HG03354 (cell line): ENCODE results near the gene GALNT14.

ENCODE experiments used
- ATAC-seq: cut with Tn5 transposase; IDR thresholded peaks from one replicate; pipeline ENCODE4 v1.9.1; 2021; ENCODE audit warnings: mild to moderate bottlenecking; ENCODE audit not compliant: unreplicated experiment, poor library complexity, severe bottlenecking

GALNT14 gene

DNA sequence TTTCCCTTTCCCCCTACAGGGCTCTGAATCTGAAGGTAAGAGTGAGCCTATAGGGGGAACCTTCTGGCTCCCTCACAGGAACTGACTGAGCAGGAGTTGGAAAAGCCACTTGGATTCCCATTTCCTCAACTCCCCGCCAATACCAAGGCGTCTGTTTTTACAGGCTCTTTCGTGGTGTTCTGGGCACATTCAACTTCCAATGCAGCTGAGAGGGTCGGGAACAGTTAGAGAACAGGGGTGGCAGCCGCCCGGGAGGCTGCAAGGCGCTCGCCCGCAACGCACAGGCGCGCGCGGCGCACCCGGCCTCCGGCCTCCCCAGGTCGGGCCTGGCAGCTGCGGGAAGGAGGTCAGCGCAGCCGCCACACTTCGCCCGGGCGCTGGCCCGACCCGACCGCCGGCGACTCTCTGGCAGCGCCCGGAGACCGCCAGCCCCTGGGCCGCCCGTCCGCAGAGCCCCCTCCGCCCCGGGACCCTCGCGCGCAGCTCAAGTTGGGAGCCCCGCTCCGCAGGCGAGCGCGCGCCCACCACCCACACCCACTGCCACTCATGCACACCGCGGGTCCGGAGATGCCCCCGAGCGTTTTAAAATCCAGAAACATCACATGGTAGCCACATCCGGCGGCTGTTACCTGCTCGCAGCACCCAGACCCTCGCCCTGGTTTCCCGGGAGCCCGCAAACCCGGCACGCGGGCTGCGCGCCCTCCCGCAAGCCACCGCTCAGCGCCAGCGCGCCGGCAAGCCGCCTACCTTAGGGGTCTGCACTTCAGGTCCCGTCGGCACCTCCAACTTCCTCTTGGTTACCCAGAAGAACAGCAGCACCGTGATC, 816 bp downstream of the GALNT14 start:
- ATAC-seq = no peak

DNA sequence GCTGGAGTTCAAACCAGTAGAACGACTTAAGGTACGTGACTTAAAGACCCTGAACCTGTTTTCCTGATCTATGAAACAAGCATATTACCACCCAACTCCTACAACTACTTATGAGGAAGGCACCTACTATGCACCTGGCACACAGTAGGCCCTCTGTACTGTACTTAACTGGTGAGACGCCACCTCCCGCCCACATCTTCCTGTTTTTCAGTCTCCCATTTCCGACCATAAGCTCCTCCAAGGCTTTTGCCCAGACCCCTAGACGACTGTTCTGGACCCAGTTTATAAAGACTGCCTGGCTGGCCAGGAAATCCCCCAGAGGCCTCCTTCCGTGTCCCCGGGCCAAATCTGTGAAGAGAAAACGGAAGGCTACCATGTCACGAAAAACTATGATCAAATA, 1.5 kb downstream of the GALNT14 start:
- ATAC-seq = no peak

DNA sequence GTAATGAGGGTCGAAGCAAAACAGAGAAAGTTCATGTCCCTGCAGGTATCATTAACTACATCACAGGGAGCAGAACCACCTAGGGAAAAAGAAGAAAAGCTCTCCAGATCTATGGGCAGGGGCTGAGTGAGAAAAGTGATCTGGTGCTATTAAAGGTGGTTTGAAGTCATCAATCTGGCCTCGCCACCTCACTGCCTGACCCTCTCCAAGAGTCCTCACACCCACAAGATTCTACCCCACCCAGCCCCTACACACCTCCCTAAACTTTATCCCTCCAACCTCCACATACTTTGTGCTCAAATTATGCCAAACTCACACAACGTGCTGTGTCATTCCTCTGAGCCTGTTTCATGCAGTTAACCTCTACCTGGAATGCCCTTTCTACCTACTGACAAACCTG, 2.2 kb downstream of the GALNT14 start:
- no peak for ATAC-seq

DNA sequence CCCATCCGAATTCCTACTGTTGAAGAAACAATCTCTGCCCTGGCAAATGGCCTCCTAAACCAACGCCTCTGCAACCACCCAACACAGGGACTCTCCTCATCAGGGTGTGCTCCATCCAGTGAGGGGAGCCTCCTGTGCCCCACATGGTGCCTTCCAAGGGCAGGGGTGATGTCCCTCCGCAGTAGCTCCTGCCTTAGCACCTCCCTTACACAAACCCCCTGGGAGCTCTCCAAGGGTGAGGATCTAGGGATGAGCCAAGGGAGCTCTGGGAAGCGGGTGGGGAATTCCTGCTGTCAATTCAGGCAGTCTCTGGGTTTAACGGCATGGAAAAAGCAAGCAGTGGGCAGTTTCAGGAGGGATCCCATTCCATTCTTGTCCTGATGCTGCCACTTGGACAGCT, 3.8 kb downstream of the GALNT14 start:
- no peak for ATAC-seq

DNA sequence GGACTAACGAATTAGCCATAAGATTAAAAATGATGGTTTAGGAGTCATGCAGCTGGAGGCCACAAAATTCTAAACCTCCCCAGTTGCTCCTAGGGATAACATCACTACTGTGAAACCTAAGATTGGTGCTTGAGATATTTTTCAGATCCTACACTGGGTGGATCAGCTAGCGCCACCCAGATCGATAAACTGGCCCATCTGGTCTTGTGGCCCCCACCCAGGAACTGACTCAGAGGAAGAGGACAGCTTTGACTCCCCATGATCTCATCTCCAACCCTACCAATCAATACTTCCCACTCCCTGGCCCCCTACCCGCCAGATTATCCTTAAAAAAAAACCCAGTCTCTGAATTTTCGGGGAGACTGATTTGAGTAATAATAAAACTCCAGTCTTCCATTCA, 5.5 kb downstream of the GALNT14 start:
- ATAC-seq = no peak

DNA sequence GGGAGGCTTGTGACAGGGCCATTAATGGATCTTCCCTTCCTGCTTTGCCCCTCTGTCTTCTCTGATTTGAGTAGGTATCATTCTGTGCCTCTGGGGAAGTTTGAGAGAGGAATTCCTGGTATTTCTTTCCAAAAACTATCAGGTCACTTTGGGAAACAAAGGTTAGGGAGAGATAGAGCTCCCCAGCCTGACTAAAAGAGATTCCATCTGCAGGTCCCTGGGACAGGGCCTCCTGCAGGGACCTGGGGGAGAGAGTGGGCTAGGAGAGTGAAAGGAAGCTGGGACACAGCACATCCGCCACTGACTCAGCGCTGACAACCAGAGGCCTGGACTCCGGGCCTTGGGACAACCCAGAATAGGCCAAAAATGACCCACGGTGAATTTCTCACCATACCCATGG, 6.4 kb downstream of the GALNT14 start:
- no peak for ATAC-seq

DNA sequence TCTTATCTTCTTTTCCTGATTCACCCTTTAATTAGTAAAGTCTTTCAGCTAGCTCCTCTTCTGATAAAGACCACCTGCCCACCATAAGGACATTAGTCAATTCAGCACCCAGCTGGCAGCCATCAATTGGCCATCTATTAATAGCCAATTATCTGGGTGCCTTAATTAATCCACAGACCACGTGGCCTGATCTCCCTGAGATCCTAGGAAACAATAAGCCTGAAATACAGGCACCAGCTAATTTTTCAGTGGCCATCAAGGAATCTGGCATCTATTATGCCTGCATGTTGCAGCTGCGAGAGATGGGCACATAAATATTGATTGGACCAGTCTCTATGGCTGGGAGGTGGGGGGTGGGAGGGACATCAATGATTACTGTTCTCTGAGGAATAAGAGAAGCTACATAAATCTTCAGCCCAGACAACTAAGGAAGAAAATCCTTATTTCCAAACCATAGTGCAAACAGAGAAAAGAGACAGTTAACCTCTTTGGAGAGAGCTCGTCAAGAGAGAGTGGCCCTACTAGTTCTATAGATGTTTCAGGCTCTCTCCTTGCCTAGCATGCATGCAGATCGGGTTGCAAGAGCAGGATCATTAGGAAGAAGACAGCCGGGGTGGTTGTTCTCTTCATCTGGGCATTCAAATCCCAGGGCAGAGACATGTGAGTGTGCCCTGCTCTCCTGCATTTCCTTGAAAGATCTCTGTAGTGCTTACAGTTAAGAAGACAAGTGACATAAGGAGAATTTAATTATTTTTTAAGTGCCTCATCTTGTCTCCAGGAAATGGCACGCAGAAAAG, 8.7 kb downstream of the GALNT14 start:
- no peak for ATAC-seq

DNA sequence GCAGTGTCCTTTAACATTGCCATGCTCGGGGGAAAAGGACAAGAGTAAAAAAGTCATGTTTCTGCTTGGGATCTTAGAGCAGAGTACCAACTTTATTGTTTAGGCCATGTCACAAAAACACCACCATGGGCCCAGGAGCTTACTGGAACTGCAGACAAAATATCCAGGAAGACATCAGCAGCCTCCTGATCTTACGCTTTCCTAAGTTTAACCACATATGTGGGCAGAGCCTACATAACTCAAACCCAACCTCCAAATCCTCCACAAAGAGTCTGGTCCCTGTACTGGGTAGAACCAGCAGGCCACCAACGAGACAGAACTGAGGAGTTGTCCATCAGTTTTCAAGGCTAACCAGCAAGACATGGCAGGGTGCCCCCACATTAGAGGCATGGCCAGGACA, 10.3 kb downstream of the GALNT14 start:
- ATAC-seq = no peak

DNA sequence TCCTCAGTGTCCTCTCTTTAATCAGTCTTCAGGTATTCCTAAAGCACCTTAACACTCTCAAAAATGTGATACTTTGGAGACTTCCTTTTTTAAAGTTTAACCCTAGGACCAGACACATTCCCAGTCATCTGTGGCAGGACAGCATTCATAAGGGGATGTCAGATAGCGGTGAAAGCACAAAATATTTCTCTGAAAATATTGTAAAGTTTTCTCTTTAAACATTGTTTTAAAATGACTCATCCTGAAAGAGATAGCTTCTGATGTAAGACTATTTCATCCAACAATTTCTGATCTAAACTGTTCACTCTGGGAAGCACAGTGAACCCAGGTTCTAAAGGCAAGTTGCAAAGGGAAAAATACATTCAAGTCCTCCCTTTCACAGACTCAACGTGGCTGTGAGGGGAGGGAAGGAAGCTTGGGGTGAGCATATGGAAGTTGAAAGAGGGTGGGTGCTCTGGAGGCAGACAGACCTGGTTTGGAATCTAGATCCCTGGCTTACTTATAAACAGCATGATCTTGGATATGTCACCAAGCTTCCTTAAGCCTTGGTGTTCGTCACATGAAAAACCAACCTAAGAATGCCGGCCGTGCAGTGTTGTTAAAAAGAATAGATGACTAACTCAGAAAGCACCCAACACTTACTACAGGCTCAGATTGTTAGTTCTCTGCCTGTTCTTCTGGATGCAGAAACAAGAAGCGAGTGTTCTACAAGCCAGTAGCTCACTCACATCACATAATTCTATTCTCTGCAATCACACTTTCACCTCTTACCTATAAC, 12.1 kb downstream of the GALNT14 start:
- ATAC-seq = no peak

DNA sequence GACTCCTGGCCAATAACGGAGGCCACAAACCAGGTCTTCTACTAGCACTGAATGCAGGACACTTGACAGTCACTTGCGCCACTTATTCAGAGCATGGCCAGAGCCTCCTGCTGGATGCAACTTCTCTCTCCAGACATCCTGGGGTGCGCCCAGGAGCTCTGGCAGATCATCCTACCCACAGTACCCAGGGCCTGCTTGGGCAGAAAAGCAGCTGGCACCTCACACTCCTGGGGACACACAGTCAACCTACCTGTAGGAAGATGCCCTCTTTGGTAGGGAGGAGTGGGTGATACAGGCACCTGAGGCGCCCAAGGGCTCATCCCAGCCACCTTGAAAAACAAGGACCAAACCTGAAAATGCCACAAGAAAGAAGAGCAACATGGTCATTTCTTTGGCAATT, 13.3 kb downstream of the GALNT14 start:
- ATAC-seq = no peak

DNA sequence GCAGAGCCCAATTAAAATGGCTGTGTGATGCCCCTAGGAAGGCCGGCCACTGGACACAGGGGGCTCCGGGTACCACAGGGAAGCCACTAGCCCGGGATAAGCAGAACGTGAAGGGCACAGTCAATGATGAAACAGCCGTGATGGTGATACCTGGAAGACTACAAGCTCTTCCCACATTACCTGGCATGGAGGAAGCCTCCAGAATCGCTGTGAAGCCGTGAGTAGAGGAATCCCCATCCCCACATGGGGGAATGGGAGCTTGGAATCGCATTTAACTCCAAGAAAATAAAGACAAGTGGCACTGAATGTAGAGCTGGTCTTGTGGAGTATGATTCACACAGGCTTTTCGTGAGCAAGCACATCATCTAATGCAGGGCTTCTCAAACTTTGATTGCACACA, 16.1 kb downstream of the GALNT14 start:
- no peak for ATAC-seq

DNA sequence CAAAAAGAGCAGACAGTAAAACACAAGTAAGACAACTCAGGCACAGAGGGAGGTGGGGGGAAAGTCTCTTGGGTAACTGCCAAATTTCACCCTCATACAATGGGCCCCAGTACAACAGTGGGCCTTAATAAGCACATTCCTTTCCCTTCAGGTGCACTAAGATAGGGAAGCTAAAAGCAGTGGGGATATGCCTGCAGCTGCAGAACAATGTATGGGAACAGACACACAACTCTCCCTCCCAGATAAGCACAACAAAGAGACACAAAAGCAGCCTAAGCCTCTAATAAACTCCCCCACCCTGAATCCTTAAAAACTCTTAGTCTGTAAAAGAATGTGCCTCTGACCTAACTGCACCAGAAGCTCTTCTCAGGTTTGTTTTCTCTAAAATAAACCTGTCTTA, 24.5 kb downstream of the GALNT14 start:
- ATAC-seq = no peak

DNA sequence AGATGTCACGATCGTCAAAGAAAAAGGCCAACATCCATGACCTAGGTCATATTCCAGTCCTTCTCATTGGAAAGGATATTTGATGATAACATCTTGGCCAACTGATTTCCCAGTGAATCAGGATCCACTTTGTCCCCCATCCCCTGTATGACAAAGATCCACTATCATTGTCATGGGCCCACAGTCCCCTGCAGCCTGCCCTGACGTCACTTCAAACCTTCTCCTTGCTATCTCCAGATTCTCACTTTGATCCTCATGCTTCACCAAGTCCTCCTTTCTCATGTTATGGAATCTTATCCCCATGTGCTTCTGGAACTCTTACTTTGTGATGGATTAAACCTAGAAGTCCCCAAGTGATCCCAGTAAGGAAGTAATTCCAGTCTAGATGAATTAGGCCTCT, 25.7 kb downstream of the GALNT14 start:
- ATAC-seq = no peak

DNA sequence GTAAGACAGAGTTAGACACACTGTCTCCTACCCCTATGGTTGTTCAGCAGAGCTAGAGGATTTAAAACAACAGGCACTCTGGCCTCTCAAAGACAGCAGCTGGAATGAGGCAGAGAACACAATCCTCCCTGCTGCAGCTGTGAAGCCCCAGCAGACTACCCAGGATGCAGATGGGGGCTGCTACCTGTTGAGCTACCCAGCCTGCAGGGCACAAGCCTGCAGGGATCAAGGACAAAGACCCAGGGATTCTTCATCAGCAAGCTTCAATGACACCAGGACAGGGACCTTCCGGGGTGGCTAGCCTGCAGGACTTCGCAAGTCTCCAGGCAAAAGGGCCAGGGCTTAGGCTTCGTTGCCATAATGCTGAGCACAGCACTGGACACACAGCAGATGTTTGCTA, 27.2 kb downstream of the GALNT14 start:
- no peak for ATAC-seq

DNA sequence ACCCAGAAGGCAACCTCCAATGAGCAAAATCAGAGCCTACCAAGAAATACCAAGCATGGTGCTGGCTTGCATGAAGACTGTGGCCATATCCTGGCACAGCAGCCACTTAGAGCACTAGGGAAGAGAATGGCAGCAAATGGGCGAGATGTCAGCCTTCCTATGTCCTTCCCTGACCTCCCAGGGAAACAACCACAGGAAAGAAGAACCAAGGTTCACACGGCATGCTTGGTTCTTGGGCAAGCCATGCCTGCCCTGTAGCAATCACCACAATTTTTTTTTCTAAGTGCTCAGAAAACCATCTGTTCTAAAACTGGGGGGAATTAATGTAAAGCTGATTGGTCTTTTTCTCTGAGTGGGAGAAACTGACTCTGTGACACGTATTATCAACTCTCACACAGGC, 27.8 kb downstream of the GALNT14 start:
- ATAC-seq = no peak

DNA sequence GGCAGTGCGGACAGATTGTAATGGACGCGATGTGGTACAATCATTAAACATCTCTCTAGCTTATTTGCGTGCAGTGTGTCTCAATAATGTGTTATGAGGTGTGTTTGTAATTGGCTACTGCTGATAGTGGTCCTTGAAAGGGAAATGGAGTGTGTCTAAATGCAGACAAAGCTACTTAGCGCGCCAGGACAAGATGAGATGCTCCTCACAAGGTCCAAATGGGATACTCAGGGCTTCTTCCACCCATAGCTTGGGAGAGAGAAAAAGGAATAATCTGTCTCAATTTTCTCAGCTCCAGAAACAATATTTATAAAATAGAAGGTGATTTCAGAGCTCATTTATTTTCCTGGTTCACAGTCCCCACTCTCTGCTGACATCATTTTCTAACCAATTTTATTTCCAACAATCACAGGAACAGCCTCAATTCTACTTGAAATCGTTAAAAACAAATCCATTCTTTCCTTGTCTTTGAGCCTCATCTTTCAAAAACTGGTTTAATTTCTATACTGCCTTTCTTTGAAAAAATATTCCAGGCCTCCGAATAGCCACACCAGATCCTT, 28.5 kb downstream of the GALNT14 start:
- ATAC-seq = no peak

DNA sequence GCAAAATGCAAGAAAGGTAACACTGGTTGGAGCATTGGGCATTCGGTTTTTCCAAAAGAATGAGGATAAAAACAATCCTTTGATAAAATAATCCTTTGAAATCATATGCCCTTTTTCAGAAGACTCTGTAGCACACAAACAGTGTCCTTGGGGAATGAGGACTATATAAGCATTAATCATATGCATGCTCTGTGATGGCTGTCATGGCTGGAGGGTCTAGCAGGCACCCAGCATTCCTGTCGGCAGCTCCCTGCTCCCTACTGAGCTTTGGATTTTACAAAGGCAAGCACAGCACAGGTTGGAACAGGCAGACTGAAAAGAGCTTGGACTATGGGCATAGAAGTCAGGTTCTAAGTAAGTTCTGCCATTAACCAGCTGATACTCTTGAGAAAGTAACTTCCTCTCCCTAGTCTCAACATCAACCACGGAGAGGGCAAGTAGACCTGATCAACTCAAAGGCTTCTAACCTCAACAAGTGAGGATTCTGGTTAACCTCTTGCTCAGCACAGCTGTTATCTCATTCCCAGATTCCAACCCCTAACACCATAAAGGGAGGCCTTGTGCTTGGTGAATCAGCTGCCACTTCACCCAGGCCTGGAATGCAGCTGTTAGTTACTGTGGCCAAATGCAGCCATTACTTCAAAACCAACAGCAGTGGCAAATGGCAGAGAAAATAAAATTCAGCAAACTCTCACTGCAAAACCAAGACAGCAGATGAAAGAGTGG, 29.5 kb downstream of the GALNT14 start:
- no peak for ATAC-seq

DNA sequence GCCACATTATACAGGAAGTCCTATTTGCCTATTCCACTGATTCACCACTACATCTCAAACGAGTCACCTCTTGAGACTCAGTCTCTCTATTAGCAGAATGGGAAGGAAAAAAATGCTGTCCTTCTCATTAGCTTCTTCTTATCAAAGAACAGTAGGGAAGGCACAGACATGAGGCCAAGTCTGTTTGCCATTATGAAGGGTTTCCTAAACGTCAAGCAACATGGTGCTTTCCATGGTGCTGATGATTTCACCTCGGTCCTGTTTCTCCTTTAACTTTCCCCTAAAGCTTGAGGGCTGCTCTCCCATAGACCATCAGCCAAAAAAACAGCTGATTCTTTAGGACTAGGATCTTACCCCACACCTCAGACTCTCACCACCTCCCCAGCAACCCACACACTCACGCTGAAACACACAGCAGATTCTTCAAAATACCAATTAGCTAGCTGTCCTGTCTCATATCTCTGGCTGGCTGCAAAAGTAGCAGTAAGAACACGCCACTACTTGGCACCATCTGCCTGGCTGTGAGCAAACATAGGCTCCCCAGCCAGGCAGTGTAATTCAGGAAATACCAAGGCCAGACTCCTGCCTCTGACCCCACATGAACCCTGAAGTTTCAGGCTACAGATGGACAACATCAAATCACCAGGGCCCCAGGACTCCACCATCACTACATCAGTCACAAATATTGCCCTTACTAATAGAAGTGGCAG, 30.5 kb downstream of the GALNT14 start:
- ATAC-seq = no peak

DNA sequence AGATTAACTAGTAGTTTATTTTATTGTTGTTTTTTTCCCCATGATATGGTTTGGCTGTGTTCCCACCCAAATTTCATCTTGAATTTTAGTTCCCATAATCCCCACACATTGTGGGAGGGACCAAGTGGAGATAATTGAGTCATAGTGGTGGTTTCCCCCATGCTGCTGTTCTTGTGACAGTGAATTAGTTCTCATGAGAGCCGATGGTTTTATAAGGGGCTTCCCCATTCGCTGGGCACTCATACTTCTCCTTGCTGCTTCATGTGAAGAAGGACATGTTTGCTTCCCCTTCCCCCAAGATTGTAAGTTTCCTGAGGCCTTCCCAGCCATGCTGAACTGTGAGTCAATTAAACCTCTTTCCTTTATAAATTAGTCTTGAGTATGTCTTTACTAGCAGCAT, 36.5 kb downstream of the GALNT14 start:
- no peak for ATAC-seq
